ENCODE results near the gene UGT2B7. TPM values are rescaled to one million over a fixed set of nuclear protein-coding genes. Genes with fewer than 3 reads are reported as not detected.
"Not testable (repeated sequence)": the region's sequence is repeated elsewhere in the genome, so short reads cannot be mapped to it uniquely, and the experiment has no call there.

The UGT2B7 gene
- total and polyA plus RNA-seq, 4 experiments from 2014 or later = not detected

DNA sequence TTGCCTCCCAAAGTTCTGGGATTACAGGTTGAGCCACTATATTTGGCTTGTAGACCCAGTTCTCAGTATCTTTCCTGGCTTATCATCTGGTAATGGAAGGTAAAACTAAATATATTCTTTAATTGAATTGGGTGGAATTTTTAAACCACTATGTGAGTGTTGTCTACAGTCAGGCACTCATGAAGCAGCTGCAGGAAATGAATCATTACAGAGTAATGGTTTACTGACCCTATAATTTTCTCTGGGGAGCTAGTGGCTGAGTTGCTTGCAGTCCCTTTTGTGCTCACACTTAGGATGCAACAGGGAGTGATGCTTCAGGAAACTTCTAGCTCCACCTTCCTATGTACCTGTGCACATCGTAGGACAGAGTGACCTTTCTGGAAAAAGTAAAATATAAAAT, 4.1 kb upstream of the UGT2B7 start:
- Histone ChIP-seq H3K27ac (ENCODE audit: low read depth, low read length) (no peak overlapping the region), H3K4me1 (ENCODE audit: insufficient read depth, low read length) (no peaks in the 10 kb centered on the region), H3K36me3 (ENCODE audit: insufficient read depth, low read length) (no peaks in the 10 kb centered on the region), H3K9me3 (ENCODE audit: control insufficient read depth in 1 of 2, low read length in 2 of 2) (no peaks in the 10 kb centered on the region), H3K27me3 (ENCODE audit: insufficient read depth, low read length) (no peaks in the 10 kb centered on the region), H3K4me3 (ENCODE audit: low read length in 2 of 2) (no peak overlapping the region)
- H3K36me3 Mint-ChIP-seq = no peaks in the 10 kb centered on the region
- POLR2A ChIA-PET (ENCODE audit: partially characterized antibody) = no interaction called here
- H3K27me3 Mint-ChIP-seq = no peaks in the 10 kb centered on the region
- CTCF ChIA-PET (ENCODE audit: partially characterized antibody) = no interaction called here
- no peak overlapping the region for H3K27ac Mint-ChIP-seq
- DNase-seq = no peak
- no peak overlapping the region for H3K4me3 Mint-ChIP-seq
- intact Hi-C loops (cut with micrococcal nuclease) = no loop called here
- no peaks in the 10 kb centered on the region for H3K4me1 Mint-ChIP-seq
- H3K9me3 Mint-ChIP-seq = peaks cover 1 to 5% (median 2%) of the 10 kb centered on the region in 8 donors

DNA sequence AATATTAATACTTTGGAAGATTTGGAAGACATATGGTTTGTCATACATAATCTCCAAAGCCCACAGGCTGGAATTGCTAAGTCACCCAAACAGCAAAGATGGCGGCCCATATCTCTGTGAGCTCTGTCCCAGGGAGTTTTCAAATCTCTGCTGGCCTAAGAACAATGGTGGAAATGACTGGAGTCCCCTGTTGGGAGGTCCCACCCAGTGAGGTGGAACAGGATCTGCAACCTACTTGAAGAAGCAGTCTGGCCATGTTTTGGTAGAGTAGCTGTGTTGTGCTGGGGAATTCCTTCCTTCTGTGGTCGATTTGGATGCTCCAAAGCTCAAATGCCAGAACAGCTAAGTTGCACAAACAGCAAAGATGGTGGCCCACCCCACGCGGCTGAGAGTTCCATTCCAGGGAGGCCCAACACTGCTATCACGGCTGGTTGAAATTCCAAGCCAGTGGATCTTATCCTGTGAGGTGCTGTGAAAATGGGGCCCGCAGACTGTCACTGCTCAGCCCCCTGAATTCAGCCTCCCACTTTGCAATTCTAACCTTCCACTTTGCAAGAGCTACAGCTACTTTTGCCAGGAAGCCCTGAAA, 3.2 kb upstream of the UGT2B7 start:
- CTCF ChIA-PET (ENCODE audit: partially characterized antibody) = no interaction called here
- H3K4me3 ChIP-seq (ENCODE audit: low read length in 2 of 2) = no peak overlapping the region

DNA sequence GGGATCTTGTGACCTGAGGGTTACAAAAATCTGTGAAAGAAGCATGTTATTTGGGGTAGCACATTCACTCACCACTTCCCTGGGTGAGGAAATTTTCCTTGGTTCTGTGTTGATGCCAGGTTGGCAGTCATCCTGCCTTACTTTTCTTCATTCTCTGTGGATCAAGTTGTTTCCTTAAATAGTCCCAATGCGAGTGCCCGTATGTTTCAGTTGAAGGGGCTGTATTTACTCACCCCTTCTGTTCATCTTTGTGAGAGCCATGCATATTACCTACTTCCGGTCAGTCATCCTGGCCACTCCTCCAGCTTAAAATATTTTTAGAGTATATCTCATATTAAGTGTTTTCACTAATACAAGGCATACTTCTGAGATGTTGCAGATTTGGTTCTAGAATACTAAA, 2.6 kb upstream of the UGT2B7 start:
- no peaks in the 10 kb centered on the region for H3K4me1 Mint-ChIP-seq
- POLR2A ChIA-PET (ENCODE audit: partially characterized antibody) = no interaction called here
- intact Hi-C loops (cut with micrococcal nuclease) = no loop called here

More for the DNA sequence above, 3.2 kb upstream of the UGT2B7 start:
- Mint-ChIP-seq H3K27ac (no peak overlapping the region), H3K27me3 (no peaks in the 10 kb centered on the region), H3K36me3 (no peaks in the 10 kb centered on the region), H3K9me3 (peaks cover 0 to 5% (median 2%) of the 10 kb centered on the region in 8 donors), H3K4me1 (no peaks in the 10 kb centered on the region), H3K4me3 (no peak overlapping the region)
- no peaks in the 10 kb centered on the region for H3K36me3 ChIP-seq (ENCODE audit: insufficient read depth, low read length)
- H3K27ac ChIP-seq (ENCODE audit: low read depth, low read length) = no peak overlapping the region
- intact Hi-C loops (cut with micrococcal nuclease) = no loop called here
- no peaks in the 10 kb centered on the region for H3K27me3 ChIP-seq (ENCODE audit: insufficient read depth, low read length)
- POLR2A ChIA-PET (ENCODE audit: partially characterized antibody) = no interaction called here
- no peak for DNase-seq
- H3K4me1 ChIP-seq (ENCODE audit: insufficient read depth, low read length) = no peaks in the 10 kb centered on the region
- H3K9me3 ChIP-seq (ENCODE audit: control insufficient read depth in 1 of 2, low read length in 2 of 2) = no peaks in the 10 kb centered on the region

DNA sequence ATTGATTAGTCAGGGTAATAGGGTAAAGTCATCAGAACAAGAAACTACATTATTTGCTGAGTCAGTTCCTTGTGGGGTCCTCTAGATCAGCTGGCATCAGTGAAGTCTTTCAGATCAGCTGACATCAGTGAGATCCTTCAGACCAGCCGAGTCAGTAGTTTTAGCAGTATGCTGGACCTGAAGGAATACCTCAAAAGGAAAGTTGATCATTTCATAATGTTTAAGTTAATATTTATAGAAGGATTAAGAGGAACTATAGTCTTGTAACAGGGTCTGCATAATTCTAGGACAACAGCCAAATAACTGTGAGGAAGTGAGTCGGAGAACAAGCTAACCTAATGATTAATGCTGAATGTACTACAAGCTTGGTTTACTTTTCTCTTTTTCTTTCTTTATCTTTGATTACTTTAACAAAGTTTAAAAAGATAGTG, 958 bp upstream of the UGT2B7 start:
- DNase-seq = no peak
- no peak overlapping the region for H3K27ac Mint-ChIP-seq
- H3K9me3 Mint-ChIP-seq = peaks cover 0 to 4% (median 0%) of the 10 kb centered on the region in 8 donors
- Histone ChIP-seq H3K36me3 (ENCODE audit: insufficient read depth, low read length) (no peaks in the 10 kb centered on the region), H3K4me3 (ENCODE audit: low read length in 2 of 2) (no peak overlapping the region), H3K4me1 (ENCODE audit: insufficient read depth, low read length) (no peaks in the 10 kb centered on the region), H3K27me3 (ENCODE audit: insufficient read depth, low read length) (no peaks in the 10 kb centered on the region), H3K27ac (ENCODE audit: low read depth, low read length) (no peak overlapping the region), H3K9me3 (ENCODE audit: control insufficient read depth in 1 of 2, low read length in 2 of 2) (no peaks in the 10 kb centered on the region)
- intact Hi-C loops (cut with micrococcal nuclease) = no loop called here
- H3K27me3 Mint-ChIP-seq = no peaks in the 10 kb centered on the region
- ChIA-PET POLR2A (ENCODE audit: partially characterized antibody) (no interaction called here), CTCF (ENCODE audit: partially characterized antibody) (no interaction called here)
- H3K4me3 Mint-ChIP-seq = no peak overlapping the region
- H3K4me1 Mint-ChIP-seq = no peaks in the 10 kb centered on the region
- no peaks in the 10 kb centered on the region for H3K36me3 Mint-ChIP-seq

More for the DNA sequence above, 2.6 kb upstream of the UGT2B7 start:
- no peaks in the 10 kb centered on the region for H3K27me3 Mint-ChIP-seq
- no peak overlapping the region for H3K4me3 Mint-ChIP-seq
- H3K36me3 Mint-ChIP-seq = no peaks in the 10 kb centered on the region
- no peak for DNase-seq
- Histone ChIP-seq H3K4me3 (ENCODE audit: low read length in 2 of 2) (no peak overlapping the region), H3K27ac (ENCODE audit: low read depth, low read length) (no peak overlapping the region), H3K9me3 (ENCODE audit: control insufficient read depth in 1 of 2, low read length in 2 of 2) (no peaks in the 10 kb centered on the region), H3K4me1 (ENCODE audit: insufficient read depth, low read length) (no peaks in the 10 kb centered on the region), H3K27me3 (ENCODE audit: insufficient read depth, low read length) (no peaks in the 10 kb centered on the region), H3K36me3 (ENCODE audit: insufficient read depth, low read length) (no peaks in the 10 kb centered on the region)
- CTCF ChIA-PET (ENCODE audit: partially characterized antibody) = no interaction called here
- peaks cover 0 to 6% (median 2%) of the 10 kb centered on the region in 8 donors for H3K9me3 Mint-ChIP-seq
- no peak overlapping the region for H3K27ac Mint-ChIP-seq

DNA sequence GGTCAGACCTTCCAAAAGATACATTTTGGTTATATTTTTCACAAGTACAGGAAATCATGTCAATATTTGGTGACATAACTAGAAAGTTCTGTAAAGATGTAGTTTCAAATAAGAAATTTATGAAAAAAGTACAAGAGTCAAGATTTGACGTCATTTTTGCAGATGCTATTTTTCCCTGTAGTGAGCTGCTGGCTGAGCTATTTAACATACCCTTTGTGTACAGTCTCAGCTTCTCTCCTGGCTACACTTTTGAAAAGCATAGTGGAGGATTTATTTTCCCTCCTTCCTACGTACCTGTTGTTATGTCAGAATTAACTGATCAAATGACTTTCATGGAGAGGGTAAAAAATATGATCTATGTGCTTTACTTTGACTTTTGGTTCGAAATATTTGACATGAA, 536 bp downstream of the UGT2B7 start:
- intact Hi-C loops (cut with micrococcal nuclease) = no loop called here
- ChIA-PET POLR2A (ENCODE audit: partially characterized antibody) (no interaction called here), CTCF (ENCODE audit: partially characterized antibody) (no interaction called here)
- Histone ChIP-seq H3K27ac (ENCODE audit: low read depth, low read length) (no peak overlapping the region), H3K4me3 (ENCODE audit: low read length in 2 of 2) (no peak overlapping the region), H3K36me3 (ENCODE audit: insufficient read depth, low read length) (no peaks in the 10 kb centered on the region), H3K9me3 (ENCODE audit: control insufficient read depth in 1 of 2, low read length in 2 of 2) (no peaks in the 10 kb centered on the region), H3K27me3 (ENCODE audit: insufficient read depth, low read length) (no peaks in the 10 kb centered on the region), H3K4me1 (ENCODE audit: insufficient read depth, low read length) (no peaks in the 10 kb centered on the region)
- Mint-ChIP-seq H3K9me3 (peaks cover 0 to 4% (median 0%) of the 10 kb centered on the region in 8 donors), H3K27ac (no peak overlapping the region), H3K36me3 (no peaks in the 10 kb centered on the region), H3K27me3 (no peaks in the 10 kb centered on the region), H3K4me1 (no peaks in the 10 kb centered on the region), H3K4me3 (no peak overlapping the region)
- no peak for DNase-seq

DNA sequence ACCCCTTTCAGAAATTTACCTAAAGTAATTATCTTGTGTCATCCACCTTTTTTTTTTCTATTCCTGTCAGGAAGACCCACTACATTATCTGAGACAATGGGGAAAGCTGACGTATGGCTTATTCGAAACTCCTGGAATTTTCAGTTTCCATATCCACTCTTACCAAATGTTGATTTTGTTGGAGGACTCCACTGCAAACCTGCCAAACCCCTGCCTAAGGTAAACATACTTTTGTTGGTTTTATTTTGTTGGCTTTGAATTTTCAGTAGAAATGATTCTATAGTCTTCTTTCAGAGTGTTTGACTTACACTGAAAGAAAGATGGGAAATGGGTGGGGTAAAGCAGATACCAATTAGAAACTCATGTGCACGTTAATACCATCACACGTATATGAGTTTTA, 2.2 kb downstream of the UGT2B7 start:
- Histone ChIP-seq H3K27me3 (ENCODE audit: insufficient read depth, low read length) (no peaks in the 10 kb centered on the region), H3K9me3 (ENCODE audit: control insufficient read depth in 1 of 2, low read length in 2 of 2) (no peaks in the 10 kb centered on the region), H3K36me3 (ENCODE audit: insufficient read depth, low read length) (no peaks in the 10 kb centered on the region), H3K27ac (ENCODE audit: low read depth, low read length) (no peak overlapping the region), H3K4me3 (ENCODE audit: low read length in 2 of 2) (no peak overlapping the region), H3K4me1 (ENCODE audit: insufficient read depth, low read length) (no peaks in the 10 kb centered on the region)
- Mint-ChIP-seq H3K27ac (no peak overlapping the region), H3K27me3 (no peaks in the 10 kb centered on the region), H3K4me1 (no peaks in the 10 kb centered on the region), H3K36me3 (no peaks in the 10 kb centered on the region), H3K9me3 (peaks cover 0 to 4% (median 0%) of the 10 kb centered on the region in 8 donors), H3K4me3 (no peak overlapping the region)
- POLR2A ChIA-PET (ENCODE audit: partially characterized antibody) = no interaction called here
- intact Hi-C loops (cut with micrococcal nuclease) = no loop called here
- CTCF ChIA-PET (ENCODE audit: partially characterized antibody) = no interaction called here
- no peak for DNase-seq

DNA sequence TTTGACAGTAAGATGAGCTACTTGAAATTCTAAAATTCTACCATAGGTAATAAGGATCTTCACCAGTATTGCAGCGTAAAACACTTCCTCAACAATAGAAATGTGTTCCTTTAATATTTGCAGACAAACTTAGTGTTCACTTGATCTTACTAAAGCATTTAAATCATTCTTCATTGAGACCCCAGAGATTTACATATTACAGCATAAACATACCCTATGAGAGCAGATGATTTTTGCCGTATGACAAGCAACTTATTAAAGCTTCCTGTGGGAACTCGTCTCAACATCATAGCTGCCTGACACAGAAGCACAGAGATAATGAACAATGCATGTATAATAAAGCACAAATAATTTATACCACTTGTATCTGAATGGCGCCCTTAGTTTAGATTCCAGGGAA, 3.6 kb downstream of the UGT2B7 start:
- Mint-ChIP-seq H3K27me3 (no peaks in the 10 kb centered on the region), H3K27ac (no peak overlapping the region), H3K36me3 (no peaks in the 10 kb centered on the region), H3K9me3 (peaks cover 0 to 4% (median 0%) of the 10 kb centered on the region in 8 donors), H3K4me3 (no peak overlapping the region), H3K4me1 (no peaks in the 10 kb centered on the region)
- H3K9me3 ChIP-seq (ENCODE audit: control insufficient read depth in 1 of 2, low read length in 2 of 2) = no peaks in the 10 kb centered on the region
- H3K27ac ChIP-seq (ENCODE audit: low read depth, low read length) = no peak overlapping the region
- CTCF ChIA-PET (ENCODE audit: partially characterized antibody) = no interaction called here
- H3K4me3 ChIP-seq (ENCODE audit: low read length in 2 of 2) = no peak overlapping the region
- intact Hi-C loops (cut with micrococcal nuclease) = no loop called here
- no peaks in the 10 kb centered on the region for H3K27me3 ChIP-seq (ENCODE audit: insufficient read depth, low read length)
- DNase-seq = no peak
- no peaks in the 10 kb centered on the region for H3K4me1 ChIP-seq (ENCODE audit: insufficient read depth, low read length)
- no peaks in the 10 kb centered on the region for H3K36me3 ChIP-seq (ENCODE audit: insufficient read depth, low read length)
- POLR2A ChIA-PET (ENCODE audit: partially characterized antibody) = no interaction called here

DNA sequence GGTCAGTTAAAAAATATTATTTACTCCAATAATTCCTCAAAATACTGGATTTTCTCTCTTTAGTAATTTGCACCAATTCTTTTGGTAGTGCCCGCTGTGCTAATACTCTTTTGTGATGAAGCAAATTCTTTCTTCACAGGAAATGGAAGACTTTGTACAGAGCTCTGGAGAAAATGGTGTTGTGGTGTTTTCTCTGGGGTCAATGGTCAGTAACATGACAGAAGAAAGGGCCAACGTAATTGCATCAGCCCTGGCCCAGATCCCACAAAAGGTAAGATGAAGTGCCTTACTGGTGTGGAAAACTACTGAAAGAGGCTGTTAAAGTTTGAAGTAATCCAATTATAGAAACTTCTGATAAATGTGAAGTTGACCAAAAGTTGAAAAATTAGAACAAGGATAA, 6.4 kb downstream of the UGT2B7 start:
- H3K27ac ChIP-seq (ENCODE audit: low read depth, low read length); H3K27me3 Mint-ChIP-seq; H3K27me3 ChIP-seq (ENCODE audit: insufficient read depth, low read length); POLR2A ChIA-PET (ENCODE audit: partially characterized antibody); DNase-seq; intact Hi-C loops (cut with micrococcal nuclease); H3K4me1 Mint-ChIP-seq; H3K36me3 ChIP-seq (ENCODE audit: insufficient read depth, low read length); H3K4me1 ChIP-seq (ENCODE audit: insufficient read depth, low read length); H3K4me3 Mint-ChIP-seq; H3K9me3 ChIP-seq (ENCODE audit: control insufficient read depth in 1 of 2, low read length in 2 of 2); H3K4me3 ChIP-seq (ENCODE audit: low read length in 2 of 2); H3K9me3 Mint-ChIP-seq; H3K36me3 Mint-ChIP-seq; CTCF ChIA-PET (ENCODE audit: partially characterized antibody); H3K27ac Mint-ChIP-seq: not testable (repeated sequence)
